ACC112 (cell line): ENCODE measurements around the gene ZFP1.

Experiments used
- H2AFZ ChIP-seq: fragments of 200-600 bp; sonication (generic); one replicate; pipeline ENCODE4 v1.6.0; 2017; ENCODE audit warnings: antibody characterized with exemption, low read length; ENCODE audit not compliant: unreplicated experiment
- H3K27ac ChIP-seq: fragments of 200-600 bp; sonication (generic); 2 replicates; pipeline ENCODE4 v1.5.1; 2014; ENCODE audit warnings: low read depth, mild to moderate bottlenecking, antibody characterized with exemption, low read length, moderate library complexity
- H3K27me3 ChIP-seq: fragments of 200-600 bp; sonication (generic); 2 replicates; pipeline ENCODE4 v1.6.1; 2014; ENCODE audit warnings: mild to moderate bottlenecking, antibody characterized with exemption, low read length, moderate library complexity, mixed read lengths; ENCODE audit not compliant: insufficient read depth
- H3K36me3 ChIP-seq: fragments of 200-600 bp; sonication (generic); 2 replicates; pipeline ENCODE4 v1.6.1; 2016; ENCODE audit warnings: mild to moderate bottlenecking, antibody characterized with exemption, low read length, moderate library complexity, mixed read lengths; ENCODE audit not compliant: insufficient read depth
- H3K4me1 ChIP-seq: fragments of 200-600 bp; sonication (generic); one replicate; pipeline ENCODE4 v1.6.1; 2016; ENCODE audit warnings: low read length, mixed read lengths; ENCODE audit not compliant: insufficient read depth, unreplicated experiment, control insufficient read depth
- H3K4me3 ChIP-seq: fragments of 200-600 bp; sonication (generic); 2 replicates; pipeline ENCODE4 v1.5.1; 2014; ENCODE audit warnings: mild to moderate bottlenecking, low read depth, low read length
- H3K79me2 ChIP-seq: fragments of 200-600 bp; sonication (generic); one replicate; pipeline ENCODE4 v1.6.0; 2016; ENCODE audit warnings: low read length; ENCODE audit not compliant: control insufficient read depth, unreplicated experiment, insufficient read depth

Gene ZFP1

GRCh38 chr16:75106351-75107274 is 41.7 kb upstream of the ZFP1 start:
- Histone ChIP-seq H3K27me3 (no peaks in the 10 kb centered on the region), H3K36me3 (peaks cover 3% of the 10 kb centered on the region), H3K79me2 (no peaks in the 10 kb centered on the region), H2AFZ (no peak overlapping the region), H3K27ac (no peak overlapping the region), H3K4me1 (peaks cover 43% of the 10 kb centered on the region), H3K4me3 (no peak overlapping the region)

GRCh38 chr16:75107505-75107904 is 40.8 kb upstream of the ZFP1 start:
- Histone ChIP-seq H3K36me3 (peaks cover 3% of the 10 kb centered on the region), H3K27ac (no peak overlapping the region), H3K27me3 (no peaks in the 10 kb centered on the region), H2AFZ (no peak overlapping the region), H3K79me2 (no peaks in the 10 kb centered on the region), H3K4me3 (no peak overlapping the region), H3K4me1 (peaks cover 44% of the 10 kb centered on the region)

GRCh38 chr16:75108792-75109731 is 39.3 kb upstream of the ZFP1 start:
- Histone ChIP-seq H2AFZ (peak overlapping the region; percentile 36), H3K27me3 (no peaks in the 10 kb centered on the region), H3K4me3 (peak overlapping the region; percentile 68), H3K79me2 (no peaks in the 10 kb centered on the region), H3K36me3 (peaks cover 3% of the 10 kb centered on the region), H3K4me1 (peaks cover 44% of the 10 kb centered on the region), H3K27ac (peak overlapping the region; percentile 66)

GRCh38 chr16:75109732-75110243 is 38.5 kb upstream of the ZFP1 start:
- peaks cover 44% of the 10 kb centered on the region for H3K4me1 ChIP-seq
- H2AFZ ChIP-seq, result no peak overlapping the region
- H3K4me3 ChIP-seq, result no peak overlapping the region
- peaks cover under 1% of the 10 kb centered on the region; the same call in 1 of the 2 replicates for H3K36me3 ChIP-seq
- H3K79me2 ChIP-seq, result no peaks in the 10 kb centered on the region
- H3K27ac ChIP-seq, result peak overlapping the region; percentile 66
- H3K27me3 ChIP-seq, result no peaks in the 10 kb centered on the region

GRCh38 chr16:75110637-75111513 is 37.4 kb upstream of the ZFP1 start:
- no peaks in the 10 kb centered on the region for H3K79me2 ChIP-seq
- H3K27me3 ChIP-seq, result no peaks in the 10 kb centered on the region
- H3K27ac ChIP-seq, result peak overlapping the region; percentile 66
- no peaks in the 10 kb centered on the region for H3K36me3 ChIP-seq
- peaks cover 39% of the 10 kb centered on the region for H3K4me1 ChIP-seq
- H2AFZ ChIP-seq, result peak overlapping the region; percentile 10
- peak overlapping the region; percentile 63 for H3K4me3 ChIP-seq

GRCh38 chr16:75111514-75111940 is 36.8 kb upstream of the ZFP1 start:
- Histone ChIP-seq H2AFZ (no peak overlapping the region), H3K27ac (no peak overlapping the region), H3K4me1 (peaks cover 39% of the 10 kb centered on the region), H3K79me2 (no peaks in the 10 kb centered on the region), H3K27me3 (no peaks in the 10 kb centered on the region), H3K4me3 (no peak overlapping the region), H3K36me3 (no peaks in the 10 kb centered on the region)

- H3K4me3 ChIP-seq, result no peak overlapping the region
- no peaks in the 10 kb centered on the region for H3K79me2 ChIP-seq
- H3K36me3 ChIP-seq, result no peaks in the 10 kb centered on the region
- H2AFZ ChIP-seq, result no peak overlapping the region
- H3K4me1 ChIP-seq, result peaks cover 39% of the 10 kb centered on the region
- no peak overlapping the region for H3K27ac ChIP-seq
- H3K27me3 ChIP-seq, result no peaks in the 10 kb centered on the region
Observed at GRCh38 chr16:75111961-75112733, 36.2 kb upstream of the ZFP1 start.

- no peaks in the 10 kb centered on the region for H3K27me3 ChIP-seq
- no peaks in the 10 kb centered on the region for H3K36me3 ChIP-seq
- H2AFZ ChIP-seq, result no peak overlapping the region
- H3K4me1 ChIP-seq, result peaks cover 33% of the 10 kb centered on the region
- H3K4me3 ChIP-seq, result no peak overlapping the region
- H3K79me2 ChIP-seq, result no peaks in the 10 kb centered on the region
- H3K27ac ChIP-seq, result no peak overlapping the region
Observed at GRCh38 chr16:75112734-75113491, 35.4 kb upstream of the ZFP1 start.

- no peaks in the 10 kb centered on the region for H3K79me2 ChIP-seq
- no peaks in the 10 kb centered on the region for H3K36me3 ChIP-seq
- no peak overlapping the region for H3K4me3 ChIP-seq
- no peak overlapping the region for H2AFZ ChIP-seq
- H3K27me3 ChIP-seq, result no peaks in the 10 kb centered on the region
- H3K27ac ChIP-seq, result no peak overlapping the region
- H3K4me1 ChIP-seq, result peaks cover 27% of the 10 kb centered on the region
Observed at GRCh38 chr16:75113541-75114121, 34.7 kb upstream of the ZFP1 start.
